NCI-H524 (cell line): ENCODE measurements around the gene ISG20.
A peak's percentile ranks its signal among the peaks of the same experiment; 100 is the strongest.

Source experiments
- DNase-seq, 2 experiments: peaks; one replicate each; lab custom pipeline; 2025; lab: John Stamatoyannopoulos, UW

ISG20 gene

GRCh38 chr15:88653200-88654064 is 14.6 kb downstream of the ISG20 start:
- DNase-seq = no peak

DNA sequence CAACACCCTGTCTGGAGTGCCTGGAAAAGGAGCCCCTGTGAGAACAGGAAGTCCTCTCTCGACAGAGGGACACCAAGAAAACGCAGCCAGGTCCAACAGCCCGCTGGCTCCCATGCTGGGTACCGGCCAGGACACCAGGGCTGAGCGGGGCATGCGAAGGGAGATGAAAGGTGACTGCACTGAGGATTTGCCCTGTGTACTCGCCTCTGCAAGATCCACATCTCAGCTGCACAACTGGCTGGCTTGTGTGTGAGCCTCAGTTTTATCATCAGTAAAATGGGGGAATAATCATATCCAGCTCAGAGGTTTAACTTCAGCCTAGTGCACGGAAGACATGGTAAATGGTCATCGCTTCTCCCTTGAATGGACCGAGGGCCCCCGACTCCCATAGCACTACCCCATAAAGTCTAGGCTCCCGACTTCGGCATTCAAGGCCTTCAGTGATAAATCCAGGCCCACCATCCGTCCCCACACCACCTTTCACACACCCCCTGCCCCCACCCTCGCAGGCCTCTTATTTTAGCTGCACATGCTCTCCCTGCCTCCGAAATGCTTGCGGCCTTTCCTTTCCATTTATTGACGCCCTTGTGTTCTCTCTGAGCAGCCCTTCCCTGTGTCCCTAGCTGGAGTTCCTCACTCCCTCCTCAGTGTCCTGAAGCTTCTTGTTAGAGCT is 15.8 kb downstream of the ISG20 start:
- DNase-seq = no peak

DNA sequence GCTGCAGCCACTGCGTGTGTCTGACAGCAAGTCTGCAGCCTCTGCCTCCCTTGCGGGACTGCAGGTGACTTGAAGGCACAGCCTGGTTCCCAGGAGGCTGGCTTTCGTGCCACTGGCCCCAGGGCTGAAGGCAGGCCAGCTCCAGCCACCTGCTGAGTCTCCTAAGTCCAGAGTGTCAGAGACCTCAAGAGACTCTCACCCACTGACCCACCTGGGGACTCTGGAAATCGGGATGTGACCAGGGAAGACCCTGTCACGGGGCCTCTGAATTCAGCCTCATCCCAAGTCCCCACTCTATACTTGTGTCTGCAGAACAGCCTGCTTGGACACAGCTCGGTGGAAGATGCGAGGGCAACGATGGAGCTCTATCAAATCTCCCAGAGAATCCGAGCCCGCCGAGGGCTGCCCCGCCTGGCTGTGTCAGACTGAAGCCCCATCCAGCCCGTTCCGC is 16.3 kb downstream of the ISG20 start:
- DNase-seq = no peak

DNA sequence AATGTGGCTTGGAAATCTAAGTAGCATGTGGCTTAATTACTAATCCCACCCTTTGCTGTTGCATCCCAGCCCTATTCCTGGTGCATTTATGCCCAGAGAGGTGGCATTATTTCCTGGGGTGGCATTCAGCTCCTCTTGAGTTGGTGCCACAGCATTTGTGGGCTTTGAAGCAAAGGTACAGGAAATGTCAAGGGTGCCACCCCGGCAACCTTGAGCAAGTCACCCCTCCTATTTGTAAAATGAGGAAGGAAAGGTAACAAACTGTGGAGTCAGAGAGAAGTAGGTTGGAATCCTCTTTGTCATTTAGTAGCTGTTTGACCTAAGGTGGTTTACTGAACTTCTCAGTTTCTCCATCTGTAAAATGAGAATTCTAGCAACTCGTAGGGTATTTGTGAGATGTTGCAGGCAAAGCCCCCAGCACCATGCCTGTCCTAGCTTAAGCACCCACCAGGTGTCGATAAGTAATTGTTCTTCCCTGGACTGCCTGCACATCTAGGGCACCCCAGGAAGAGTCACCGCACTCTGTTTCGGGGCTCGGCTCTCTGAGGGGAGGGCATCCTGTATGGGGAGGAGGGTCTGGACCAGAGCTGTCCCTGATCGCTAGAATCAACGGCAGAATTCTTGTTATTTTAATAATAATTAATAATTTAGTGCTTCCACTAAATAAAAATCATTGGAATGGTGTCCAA is 17.1 kb downstream of the ISG20 start:
- no peak for DNase-seq

DNA sequence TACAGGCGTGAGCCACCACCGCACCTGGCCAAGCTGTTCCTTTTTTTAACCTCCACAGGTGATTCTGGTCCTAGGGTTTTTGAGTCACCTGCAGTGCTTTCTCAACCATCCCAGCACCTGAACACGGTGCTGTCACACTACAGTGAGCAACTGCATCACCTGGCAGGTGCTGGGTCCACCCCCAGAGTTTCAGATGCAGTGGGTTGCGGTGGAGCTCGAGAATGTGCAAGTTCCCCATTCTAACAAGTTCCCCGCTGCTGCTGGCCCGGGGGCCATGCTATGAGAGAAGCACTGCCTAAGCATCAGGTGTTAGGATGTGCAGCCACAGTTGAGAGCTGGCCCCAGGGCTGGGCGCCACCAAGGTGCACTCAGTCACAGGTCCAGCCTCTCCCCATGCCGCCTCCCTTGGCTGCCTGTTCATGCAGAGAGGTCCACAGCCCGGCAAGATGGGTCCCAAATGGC is 18.0 kb downstream of the ISG20 start:
- DNase-seq = no peak

DNA sequence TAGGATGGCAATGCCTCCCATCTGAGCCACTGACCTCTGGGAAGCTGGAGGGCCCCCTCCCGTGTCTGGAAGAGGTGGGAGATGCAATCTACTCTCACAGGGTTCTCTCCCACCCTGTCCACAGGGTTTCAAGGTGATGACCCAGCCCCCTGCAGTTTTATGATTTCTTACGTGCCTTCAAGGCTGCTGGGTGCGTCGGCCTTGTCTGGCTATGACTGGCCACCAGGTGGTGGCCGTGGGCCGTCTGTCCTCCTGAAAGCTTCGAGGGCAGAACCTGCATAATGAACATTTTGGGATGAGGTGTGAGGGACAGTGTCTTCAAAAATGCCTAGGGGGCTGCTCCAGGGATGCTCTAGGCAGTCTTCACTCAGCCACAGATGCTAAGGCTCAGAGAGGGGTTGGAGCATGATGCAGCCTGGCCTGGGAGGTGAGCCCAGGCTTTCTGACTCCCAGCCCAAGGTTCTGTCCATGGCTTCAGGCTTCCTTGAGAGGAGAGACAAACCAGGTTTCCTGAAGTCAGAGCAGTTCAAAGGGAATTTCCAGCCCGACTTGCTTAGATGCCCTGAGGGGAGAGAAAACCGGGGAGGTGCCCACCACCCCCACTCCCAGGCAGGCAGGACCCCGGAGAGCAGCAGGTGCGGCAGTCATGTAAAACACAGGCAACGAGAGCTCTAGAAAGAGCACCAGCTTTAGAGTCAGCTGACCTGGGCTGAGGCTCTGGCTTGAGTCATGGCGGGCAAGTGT is 18.7 kb downstream of the ISG20 start:
- DNase-seq = peak; percentile 23 to 79

DNA sequence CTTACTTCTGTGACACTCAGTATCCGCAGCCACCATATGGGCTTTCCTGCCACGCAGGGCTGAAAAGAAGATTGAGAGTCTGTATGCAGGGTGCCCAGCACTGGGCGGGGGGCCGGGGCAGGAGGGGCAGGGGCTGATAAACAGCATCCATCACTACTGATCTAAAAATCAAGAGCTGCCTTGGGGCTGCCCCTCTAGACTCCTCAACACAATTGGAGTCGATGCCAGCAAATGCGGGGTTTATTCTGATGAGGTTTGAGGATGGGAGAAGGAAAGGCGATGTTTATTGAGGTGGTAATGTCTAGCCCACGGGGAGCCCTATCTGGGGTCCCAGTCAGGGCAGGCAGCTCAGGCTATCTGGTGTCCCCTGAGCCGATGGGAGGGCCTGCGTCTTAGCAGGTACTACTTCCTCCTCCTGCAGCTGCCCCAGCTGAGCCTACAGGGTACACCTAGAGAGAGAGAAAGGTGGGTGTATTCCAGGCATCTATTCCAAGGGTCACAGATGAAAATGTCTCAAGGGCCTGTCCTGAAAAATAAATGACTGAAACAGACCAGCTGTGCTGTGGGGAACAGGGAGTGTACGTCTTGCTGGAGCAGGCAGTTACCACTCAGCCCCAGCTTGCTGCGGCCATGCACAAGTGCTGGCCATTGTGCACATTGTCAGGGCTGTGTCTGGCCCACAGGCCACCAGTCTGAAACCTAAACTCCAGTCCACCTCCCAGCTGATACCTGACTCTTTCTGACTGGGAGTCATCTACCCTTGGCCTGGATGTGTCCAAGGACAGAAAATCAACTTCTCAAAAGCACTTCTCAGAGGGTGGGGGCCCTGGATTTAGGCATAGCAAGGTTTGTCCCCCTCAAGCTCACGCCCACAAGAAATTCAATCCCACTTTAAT is 19.5 kb downstream of the ISG20 start:
- no peak for DNase-seq

DNA sequence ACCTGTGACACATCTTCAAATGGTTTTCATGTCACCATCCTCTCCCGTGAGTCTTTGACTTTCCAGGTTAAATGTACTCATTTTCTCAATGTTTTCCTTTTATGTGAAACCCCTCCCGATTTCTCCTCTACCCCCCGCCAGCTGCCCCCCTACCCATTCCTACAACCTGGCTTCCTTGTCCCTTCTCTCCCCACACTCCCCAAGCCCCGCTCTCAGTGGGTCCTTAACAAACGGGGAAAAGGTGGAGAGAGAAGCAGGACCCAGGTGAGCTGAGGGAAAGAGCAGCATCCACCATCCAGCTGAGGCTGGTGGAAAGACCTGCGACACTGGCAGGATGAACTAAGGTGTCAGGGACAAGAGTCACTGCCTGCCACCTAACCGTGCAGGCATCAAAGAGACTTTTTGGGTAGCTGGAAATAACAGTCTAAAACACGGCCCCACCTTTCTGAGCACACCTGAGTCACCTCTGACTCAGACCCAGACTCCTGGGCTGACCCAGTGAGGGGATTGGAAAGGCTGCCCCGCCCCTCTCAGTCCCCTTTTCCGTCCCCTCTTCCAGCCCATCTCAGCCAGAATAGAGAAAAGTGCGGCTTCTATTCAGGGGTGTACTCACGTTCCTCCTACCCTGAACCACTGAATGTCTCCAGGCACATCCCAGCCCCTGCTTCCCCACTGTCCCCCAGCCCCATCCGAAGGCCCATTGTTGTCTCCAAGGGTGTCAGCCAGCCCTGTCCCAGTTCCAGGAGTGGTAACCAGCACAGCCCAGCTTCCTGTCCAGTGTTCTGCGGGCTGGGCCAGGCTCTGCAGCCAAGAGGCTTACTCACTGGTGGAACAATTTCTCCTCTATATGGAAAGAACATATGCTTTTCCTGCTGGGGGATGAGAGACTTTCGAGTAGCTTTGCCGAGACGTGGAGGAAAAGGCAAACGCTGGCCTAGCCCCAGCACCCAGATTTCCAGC is 20.4 kb downstream of the ISG20 start:
- no peak for DNase-seq

DNA sequence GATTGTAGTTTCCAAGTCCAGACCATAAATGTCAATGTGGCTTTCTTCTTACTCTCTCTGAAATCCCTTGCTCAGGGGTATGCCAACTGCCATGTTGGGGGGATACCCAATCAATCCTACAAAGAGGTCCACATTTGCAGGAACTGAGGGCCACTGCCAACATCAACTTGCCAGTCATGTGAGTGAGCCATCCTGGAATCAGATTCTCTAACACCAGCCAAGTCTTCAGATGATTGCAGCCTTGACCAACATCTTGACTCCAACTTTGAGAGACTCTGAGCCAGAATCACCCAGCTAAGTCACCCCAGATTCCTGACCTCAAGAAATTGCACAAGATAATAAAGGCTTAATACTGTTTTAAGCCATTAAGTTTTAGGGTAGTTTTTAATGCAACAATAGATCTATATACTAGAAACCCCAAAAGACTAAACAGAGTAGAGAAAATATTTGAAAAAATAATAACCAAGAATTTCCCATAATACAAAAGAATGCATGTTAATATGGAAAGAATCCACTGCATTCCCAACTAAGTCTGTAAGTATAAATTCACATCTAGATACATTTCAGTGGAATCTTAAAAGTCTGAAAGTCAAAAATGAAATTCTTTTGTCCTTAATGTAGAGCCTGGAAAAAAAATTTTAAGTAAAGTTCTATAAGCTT is 22.4 kb downstream of the ISG20 start:
- no peak for DNase-seq

DNA sequence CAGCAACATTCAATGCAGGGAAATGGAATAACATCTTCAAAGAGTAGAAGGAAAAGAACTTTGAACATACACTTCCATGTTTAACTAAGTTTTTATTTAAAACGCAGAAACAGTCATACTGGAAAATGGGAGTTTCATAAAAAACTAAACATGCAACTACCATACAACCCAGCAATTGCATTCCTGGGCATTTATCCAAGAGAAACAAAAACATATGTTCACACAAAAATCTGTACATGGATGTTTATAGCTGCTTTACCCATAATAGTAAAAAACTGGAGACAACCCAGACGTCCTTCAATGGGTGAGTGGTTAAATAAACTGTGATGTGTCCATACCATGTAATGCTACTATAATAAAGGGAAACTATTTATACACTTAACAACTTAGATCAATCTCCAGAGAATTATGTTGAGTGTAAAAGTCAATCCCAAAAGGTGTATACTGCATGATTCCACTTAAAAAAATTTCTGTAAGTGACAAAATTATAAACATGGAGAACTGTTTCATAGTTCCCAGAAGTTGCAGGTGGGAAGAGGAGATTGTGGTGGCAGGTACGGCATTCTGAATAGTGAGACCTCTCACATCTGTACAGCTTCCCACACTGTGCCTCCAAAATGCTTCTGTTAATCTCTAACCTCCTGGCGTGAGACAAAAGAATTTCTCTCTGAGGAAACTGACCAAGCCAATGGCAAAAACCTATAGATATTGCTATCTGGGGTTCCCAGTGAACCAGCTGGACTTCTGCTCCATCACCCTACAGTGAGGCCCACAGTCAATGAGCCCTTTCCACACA is 23.1 kb downstream of the ISG20 start:
- no peak for DNase-seq

DNA sequence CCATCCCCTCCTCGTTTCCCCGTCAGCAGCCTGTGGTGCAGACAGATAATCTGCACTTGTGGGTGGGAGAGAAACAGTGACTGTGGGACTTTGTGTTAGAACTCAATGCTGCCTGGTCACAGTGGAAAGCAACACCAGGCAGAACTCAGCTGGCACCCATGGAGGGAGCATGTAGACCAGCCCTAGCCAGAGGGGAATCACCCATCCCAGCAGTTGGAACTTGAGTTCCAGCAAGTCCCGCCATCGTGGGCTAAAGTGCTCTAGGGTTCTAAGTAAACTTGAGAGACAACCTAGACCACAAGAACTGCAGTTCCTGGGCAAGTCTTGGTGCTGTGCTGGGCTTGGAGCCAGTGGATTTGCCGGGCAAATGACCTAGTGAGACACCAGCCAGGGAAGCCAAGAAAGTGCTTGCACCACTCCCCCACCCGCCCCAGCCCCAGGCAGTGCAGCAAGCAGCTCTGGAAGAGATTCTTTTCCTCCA is 24.4 kb downstream of the ISG20 start:
- no peak for DNase-seq

DNA sequence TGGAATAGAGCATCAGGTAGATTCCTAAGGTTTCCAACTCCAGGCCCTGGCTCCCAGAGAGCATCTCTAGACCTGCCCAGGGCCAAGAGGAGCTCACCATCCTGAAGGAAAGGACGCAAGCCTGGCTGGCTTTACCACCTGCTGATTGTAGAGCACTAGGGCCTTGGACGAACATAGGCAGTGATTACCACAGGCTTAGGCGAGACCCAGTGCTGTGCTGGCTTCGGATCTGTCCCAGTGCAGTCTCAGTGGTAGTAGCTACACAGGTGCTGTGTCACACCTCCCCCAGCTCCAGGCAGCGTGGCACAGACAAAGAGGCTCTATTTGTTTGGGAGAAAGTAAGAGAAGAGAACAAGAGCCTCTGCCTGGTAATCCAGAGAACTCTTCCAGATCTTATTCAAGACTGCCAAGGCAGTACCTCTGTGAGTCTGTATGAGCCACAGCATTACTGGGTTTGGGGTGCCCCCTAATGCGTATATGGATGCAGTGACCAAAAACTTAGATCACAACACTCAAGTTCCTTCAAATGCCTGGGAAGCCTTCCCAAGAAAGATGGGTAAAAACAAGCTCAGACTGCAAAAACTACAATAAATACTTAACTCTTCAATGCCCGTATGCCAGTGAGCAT is 25.4 kb downstream of the ISG20 start:
- no peak for DNase-seq

DNA sequence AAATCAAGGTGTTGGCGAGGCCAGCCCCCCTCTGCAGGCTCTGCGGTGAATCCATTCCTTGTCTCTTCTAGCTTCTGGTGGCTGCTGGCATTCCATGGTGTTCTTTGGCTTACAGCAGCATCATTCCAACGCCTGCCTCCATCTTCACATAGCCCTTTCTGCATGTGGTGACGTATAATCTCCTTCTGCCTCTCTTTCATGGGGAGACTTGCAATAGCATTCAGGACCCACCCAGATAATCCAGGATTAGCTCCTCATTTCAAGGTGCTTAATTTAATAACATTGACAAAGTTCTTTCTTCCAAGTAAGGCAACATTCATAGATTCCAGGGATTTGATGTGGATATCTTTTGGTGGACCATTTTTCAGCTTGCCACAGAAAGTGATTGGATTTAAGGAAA is 35.8 kb downstream of the ISG20 start:
- DNase-seq = peak; percentile 49 to 79

DNA sequence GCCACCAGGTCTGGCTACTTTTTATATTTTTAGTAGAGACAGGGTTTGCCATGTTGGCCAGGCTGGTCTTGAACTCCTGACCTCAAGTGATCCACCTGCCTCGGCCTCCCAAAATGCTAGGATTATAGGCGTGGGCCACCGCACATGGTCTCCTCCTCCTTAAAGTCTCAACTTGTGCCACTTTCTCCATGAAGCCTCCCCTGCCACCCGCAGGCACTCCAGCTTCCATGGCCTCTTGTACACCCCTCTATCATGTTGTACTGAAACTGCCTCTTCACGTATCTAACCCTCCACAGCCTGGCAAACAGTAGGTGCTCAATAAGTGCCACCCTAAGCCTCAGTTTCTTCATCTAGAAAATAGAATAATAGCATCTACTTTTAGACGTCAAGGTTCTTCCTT is 39.9 kb downstream of the ISG20 start:
- DNase-seq = no peak

- no peak for DNase-seq
These were observed 41.6 kb downstream of the ISG20 start for GRCh38 chr15:88680241-88681001.

DNA sequence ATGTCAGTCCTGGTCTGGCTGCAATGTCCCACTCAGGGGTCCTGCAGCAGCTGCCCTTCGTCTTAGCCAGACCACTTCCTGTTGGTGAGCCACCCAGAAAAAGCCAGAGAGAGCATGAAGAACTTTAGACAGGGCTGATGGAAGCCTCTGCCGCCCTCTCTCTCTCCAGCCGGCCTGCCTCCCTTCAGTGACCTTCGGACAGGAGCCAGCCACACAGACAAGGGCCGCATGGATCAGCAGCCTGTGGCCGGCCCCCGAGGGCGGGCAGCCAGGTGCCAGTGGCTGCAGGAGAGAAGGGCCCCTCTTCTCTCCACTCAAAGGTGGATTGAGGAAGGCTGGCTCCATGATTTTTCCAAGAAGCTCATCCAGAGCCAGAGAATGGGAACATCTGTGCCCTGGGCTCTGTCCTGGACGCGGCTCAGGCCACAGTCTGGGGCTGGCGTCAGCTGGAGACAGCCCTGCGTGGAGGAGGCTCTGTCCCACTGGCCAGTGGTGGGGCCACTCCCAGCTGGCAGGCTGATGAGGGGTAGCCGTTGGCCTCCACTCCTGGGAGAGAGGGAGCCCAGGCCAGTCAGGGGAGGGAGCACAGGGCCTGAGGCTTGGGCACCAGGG is 42.9 kb downstream of the ISG20 start:
- DNase-seq = no peak

GRCh38 chr15:88684345-88684744 is 45.5 kb downstream of the ISG20 start:
- no peak for DNase-seq
